K562 (cell line): Measurements from ENCODE around the gene ZNF775. TPM values are rescaled to one million over a fixed set of nuclear protein-coding genes. Genes with fewer than 3 reads are reported as not detected.

Experiments
- ATAC-seq: fragments of 200-7000 bp; cut with Tn5 transposase; 3 replicates; pipeline ENCODE4 v1.9.1; 2020; ENCODE audit warnings: moderate library complexity
- BruUV-seq: library from RNA; stranded (reverse); fragments of 400-500 nt; replicated peaks from 2 replicates; lab custom pipeline; 2021; lab: Mats Ljungman, UMichigan
- CTCF ChIA-PET: fragments of 300-600 bp; formaldehyde crosslinking; extraction: SDS; loops from one replicate; lab custom pipeline; 2021; ENCODE audit warnings: low intra/inter-chr PET ratio; lab: Yijun Ruan, JAX
- POLR2A ChIA-PET: fragments of 300-600, 350-650 bp; sonication (Branson Sonifier 250); formaldehyde crosslinking; extraction: SDS; loops from one replicate; lab custom pipeline; 2021; ENCODE audit warnings: antibody characterized with exemption, inconsistent platforms; lab: Yijun Ruan, JAX
- DNase-seq, 4 experiments: peaks; one replicate each; pipeline versions ENCODE4 v3.0.0 to v3.0.0-alpha.2; 2011 to 2018; ENCODE audit warnings: low spot score in 3 of 4, mixed read lengths in 3 of 4; ENCODE audit errors: extremely low read depth in 1 of 4
- FAIRE-seq: peaks from 2 replicates; lab custom pipeline; 2011; peaks lifted over from hg19 to GRCh38; lab: Jason Lieb, UNC
- H2AFZ ChIP-seq: 2 replicates; pipeline ENCODE4 v1.6.0; 2011; ENCODE audit warnings: low read depth, low read length, control low read depth, inconsistent platforms
- H3K27ac ChIP-seq: fragments of 200-600 bp; 3 replicates; pipeline ENCODE4 v1.8.0; 2011; ENCODE audit warnings: low read depth, mild to moderate bottlenecking, control low read depth, inconsistent platforms, low read length, moderate library complexity, mixed read lengths; ENCODE audit errors: extremely low read depth
- H3K27me3 ChIP-seq, 2 experiments: fragments of 300-600 bp in 1 of 2; 2 replicates in 1 of 2; 3 replicates in 1 of 2; pipeline versions ENCODE4 v1.6.0 to v1.8.0; 2011; ENCODE audit warnings: inconsistent platforms in 2 of 2, low read length in 2 of 2, mild to moderate bottlenecking in 1 of 2, mixed read lengths in 1 of 2, moderate library complexity in 1 of 2; ENCODE audit not compliant: control insufficient read depth in 2 of 2, insufficient read depth in 2 of 2
- H3K36me3 ChIP-seq: fragments of 300-600 bp; 3 replicates; pipeline ENCODE4 v1.8.0; 2011; ENCODE audit warnings: mild to moderate bottlenecking, low read length, inconsistent platforms; ENCODE audit not compliant: control insufficient read depth, insufficient read depth
- H3K4me1 ChIP-seq, 2 experiments: fragments of 200-600 bp in 1 of 2; replicated peaks in 1 of 2; 2 replicates in 1 of 2; 3 replicates in 1 of 2; pipeline versions ENCODE4 v1.5.1 to v1.8.0; 2011; ENCODE audit warnings: inconsistent platforms in 2 of 2, low read length in 2 of 2, mild to moderate bottlenecking in 1 of 2, mixed read lengths in 1 of 2, moderate library complexity in 1 of 2; ENCODE audit not compliant: control insufficient read depth in 2 of 2, insufficient read depth in 2 of 2
- H3K4me2 ChIP-seq: 2 replicates; pipeline ENCODE4 v1.6.1; 2011; ENCODE audit warnings: low read length, control low read depth, inconsistent platforms, mixed read lengths; ENCODE audit not compliant: insufficient read depth
- H3K4me3 ChIP-seq: fragments of 200-600 bp; sonication (generic), shearing (Covaris generic); 2 replicates; pipeline ENCODE4 v1.5.1; 2016; ENCODE audit warnings: control low read depth, inconsistent platforms
- H3K79me2 ChIP-seq: fragments of 200-600 bp; 3 replicates; pipeline ENCODE4 v1.8.0; 2011; ENCODE audit warnings: low read length, inconsistent platforms; ENCODE audit not compliant: control insufficient read depth, insufficient read depth
- H3K9ac ChIP-seq, 2 experiments: 2 replicates each; pipeline versions ENCODE4 v1.6.0 to v1.6.1; 2011; ENCODE audit warnings: low read depth in 2 of 2, low read length in 2 of 2, control low read depth in 1 of 2, inconsistent platforms in 1 of 2, mild to moderate bottlenecking in 1 of 2, mixed read lengths in 1 of 2; ENCODE audit not compliant: insufficient read depth in 1 of 2
- H3K9me1 ChIP-seq: one replicate; pipeline ENCODE4 v1.6.0; 2011; ENCODE audit warnings: inconsistent platforms, mild to moderate bottlenecking, low read length, moderate library complexity; ENCODE audit not compliant: control insufficient read depth, insufficient read depth
- H3K9me3 ChIP-seq: replicated peaks from 2 replicates; pipeline ENCODE4 v1.5.1; 2011; ENCODE audit warnings: low read depth, low read length, inconsistent platforms; ENCODE audit not compliant: control insufficient read depth, insufficient read depth
- H4K20me1 ChIP-seq: replicated peaks from 2 replicates; pipeline ENCODE4 v1.6.1; 2011; ENCODE audit warnings: low read length, inconsistent platforms, mixed read lengths; ENCODE audit not compliant: control insufficient read depth, insufficient read depth
- CLOCK ChIP-seq: fragments of 250-450 bp; sonication (Bioruptor Pico); IDR thresholded peaks from 2 replicates; pipeline ENCODE4 v1.4.0; 2020; ENCODE audit warnings: mild to moderate bottlenecking, moderate library complexity, borderline replicate concordance
- FOS ChIP-seq: IDR thresholded peaks from 3 replicates; pipeline ENCODE4 v1.6.1; 2011; ENCODE audit not compliant: insufficient read length; ENCODE audit errors: extremely low read depth
- NCOR1 ChIP-seq: fragments of 450-650 bp; IDR thresholded peaks from 2 replicates; pipeline ENCODE4 v1.6.1; 2016; ENCODE audit warnings: mild to moderate bottlenecking, moderate library complexity
- OTX1 ChIP-seq: fragments of 450-650 bp; formaldehyde crosslinking; IDR thresholded peaks from 2 replicates; pipeline ENCODE4 v1.4.0; 2022; ENCODE audit warnings: mild to moderate bottlenecking
- WHSC1 ChIP-seq: IDR thresholded peaks from one replicate; pipeline ENCODE4 v1.6.1; 2012; ENCODE audit warnings: low read length, control low read depth, inconsistent platforms
- ZKSCAN8 ChIP-seq: fragments of 200-800 bp; sonication (Bioruptor generic); IDR thresholded peaks from 2 replicates; pipeline ENCODE4 v1.6.1; 2016; ENCODE audit warnings: missing genetic modification characterization, missing compliant biosample characterization
- WGBS: fragments of 100-300 bp; shearing (Covaris generic); methylation state at CpG from one replicate; pipeline ENCODE4 v1.1.6; 2016; ENCODE audit warnings: low coverage, mixed read lengths; ENCODE audit not compliant: insufficient coverage; ENCODE audit errors: missing lambda C conversion rate; 5-methylcytosine and 5-hydroxymethylcytosine counted together
- in situ Hi-C: fragments of 300-500 bp; cut with MboI; formaldehyde crosslinking; loops from 4 replicates; pipeline ENCODE4 v1.15.0; 2018; ENCODE audit warnings: inconsistent platforms, mixed read lengths
- intact Hi-C: fragments of 100-400 bp; cut with micrococcal nuclease; formaldehyde crosslinking; loops from 2 replicates; pipeline ENCODE4 v1.14.2; 2022
- polyA plus RNA-seq, 8 experiments: library from polyadenylated mRNA; depleted of rRNA in 4 of 8; stranded (reverse) in 5 of 8; unstranded in 3 of 8; fragments of >200 nt; fragmentation: Nextera tagmentation in 2 of 8; fragmentation: Illumina TruSeq in 1 of 8; extraction: Ambion mirVana in 2 of 8; extraction: Trizol in 1 of 8; gene quantifications; 2 replicates each; pipeline versions ENCODE4 v1.2.1 to v1.2.3, GENCODE V29; 2011 to 2014; ENCODE audit warnings: inconsistent platforms in 1 of 8, missing spikeins in 1 of 8
- total RNA-seq, 7 experiments: library from RNA; depleted of rRNA in 6 of 7; stranded (reverse); fragments of >200 nt in 6 of 7; fragmentation: Illumina TruSeq in 2 of 7; extraction: Trizol in 2 of 7; gene quantifications; 2 replicates each; pipeline versions ENCODE4 v1.2.1 to v1.2.3, GENCODE V29; 2011 to 2021; ENCODE audit warnings: low replicate concordance in 1 of 7

The ZNF775 gene
- total and polyA plus RNA-seq, 9 of the 15 experiments (the other 6 are each of a cell fraction or from before 2014, with no cell fraction given), result 0.04 to 18.7 (median 4.9) TPM

GRCh38 chr7:150379441-150380379 lies 580 bp downstream of the ZNF775 start (continued):
- TF ChIP-seq OTX1 (CRISPR knock-in tag), result peak; percentile 57; the same call in 1 of the 2 replicates
- no peak for TF ChIP-seq ZKSCAN8 (CRISPR knock-in tag)
- TF ChIP-seq, all 486 proteins: peak for 68

GRCh38 chr7:150380463-150380862 lies 1.3 kb downstream of the ZNF775 start:
- intact Hi-C loops, result no loop called here
- in situ Hi-C loops, result no loop called here
- no peak for DNase-seq
- Histone ChIP-seq H2AFZ (no peak overlapping the region), H3K9ac (peak overlapping the region; percentile 64 to 81), H3K4me2 (peak overlapping the region; percentile 99), H3K27me3 (no peaks in the 10 kb centered on the region), H3K9me1 (peaks cover 10% of the 10 kb centered on the region), H3K79me2 (peaks cover 58% of the 10 kb centered on the region), H3K36me3 (peaks cover 8% of the 10 kb centered on the region; the same call in 1 of the 3 replicates), H3K4me3 (peak overlapping the region; percentile 96; the same call in 1 of the 2 replicates), H3K27ac (no peak overlapping the region), H4K20me1 (peaks cover 32% of the 10 kb centered on the region), H3K4me1 (peaks cover 26 to 53% of the 10 kb centered on the region in 2 experiments), H3K9me3 (no peaks in the 10 kb centered on the region)
- ChIA-PET CTCF (no interaction called here), POLR2A (interaction anchor here (0.6 to 0.7 kb wide), 3 partner anchors 9 to 32 kb away, joined by 4 read pairs; no protein-coding TSS in a partner anchor)
- no peak for ATAC-seq
- TF ChIP-seq WHSC1, result peak; percentile 78
- no peak for TF ChIP-seq NCOR1
- no peak for TF ChIP-seq FOS
- no peak for TF ChIP-seq CLOCK
- no peak for FAIRE-seq
- BruUV-seq, result no TSS peak
- WGBS, result 63% methylated on average over 11 of the region's 11 CpGs
